DND-41 (cell line): ENCODE results near the gene OPALIN.

Experiments used
- EZH2 ChIP-seq: IDR thresholded peaks from 3 replicates; pipeline ENCODE4 v1.6.1; 2012; ENCODE audit warnings: borderline replicate concordance, low read depth, mild to moderate bottlenecking, moderate library complexity, low read length, inconsistent platforms; ENCODE audit not compliant: severe bottlenecking
- TF ChIP-seq, protein P1 (sequence below): IDR thresholded peaks from 2 replicates; pipeline ENCODE4 v1.5.1; 2012; ENCODE audit warnings: borderline replicate concordance, low read length, moderate library complexity, mild to moderate bottlenecking; ENCODE audit not compliant: poor library complexity, severe bottlenecking; ENCODE audit errors: extremely low read depth

GRCh38 chr10:96341219-96342182 is 17.3 kb downstream of the OPALIN start:
- TF ChIP-seq, protein P1, sequence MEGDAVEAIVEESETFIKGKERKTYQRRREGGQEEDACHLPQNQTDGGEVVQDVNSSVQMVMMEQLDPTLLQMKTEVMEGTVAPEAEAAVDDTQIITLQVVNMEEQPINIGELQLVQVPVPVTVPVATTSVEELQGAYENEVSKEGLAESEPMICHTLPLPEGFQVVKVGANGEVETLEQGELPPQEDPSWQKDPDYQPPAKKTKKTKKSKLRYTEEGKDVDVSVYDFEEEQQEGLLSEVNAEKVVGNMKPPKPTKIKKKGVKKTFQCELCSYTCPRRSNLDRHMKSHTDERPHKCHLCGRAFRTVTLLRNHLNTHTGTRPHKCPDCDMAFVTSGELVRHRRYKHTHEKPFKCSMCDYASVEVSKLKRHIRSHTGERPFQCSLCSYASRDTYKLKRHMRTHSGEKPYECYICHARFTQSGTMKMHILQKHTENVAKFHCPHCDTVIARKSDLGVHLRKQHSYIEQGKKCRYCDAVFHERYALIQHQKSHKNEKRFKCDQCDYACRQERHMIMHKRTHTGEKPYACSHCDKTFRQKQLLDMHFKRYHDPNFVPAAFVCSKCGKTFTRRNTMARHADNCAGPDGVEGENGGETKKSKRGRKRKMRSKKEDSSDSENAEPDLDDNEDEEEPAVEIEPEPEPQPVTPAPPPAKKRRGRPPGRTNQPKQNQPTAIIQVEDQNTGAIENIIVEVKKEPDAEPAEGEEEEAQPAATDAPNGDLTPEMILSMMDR, result no peak
- TF ChIP-seq EZH2, result no peak
